Spleen (tissue), 11 donors: ENCODE data around the gene HADHA. TPM values are rescaled to one million over a fixed set of nuclear protein-coding genes. Genes with fewer than 3 reads are reported as not detected.

ENCODE experiments used
- DNase-seq: peaks from one replicate; pipeline ENCODE4 v3.0.0-alpha.2; 2020
- H3K27ac ChIP-seq, 8 donors: fragments of 200-600 bp; sonication (generic) in 7 of 8; 1 replicate in 4 of 8; 2 replicates in 4 of 8; pipeline versions ENCODE4 v1.5.0 to v1.8.0; 2016 to 2021; ENCODE audit warnings: inconsistent platforms in 4 of 8, mild to moderate bottlenecking in 4 of 8, moderate library complexity in 1 of 8
- H3K27me3 ChIP-seq, 7 donors: fragments of 200-600 bp; sonication (generic) in 6 of 7; replicated peaks in 1 of 7; 1 replicate in 4 of 7; 2 replicates in 3 of 7; pipeline versions ENCODE4 v1.5.0 to v1.8.0; 2016 to 2021; ENCODE audit warnings: inconsistent platforms in 3 of 7, mild to moderate bottlenecking in 1 of 7
- H3K36me3 ChIP-seq, 6 donors: fragments of 200-600 bp; sonication (generic) in 5 of 6; 1 replicate in 4 of 6; 2 replicates in 2 of 6; pipeline versions ENCODE4 v1.5.0 to v1.8.0; 2016 to 2021; ENCODE audit warnings: inconsistent platforms in 2 of 6
- H3K4me1 ChIP-seq, 6 donors: fragments of 200-600 bp; sonication (generic) in 5 of 6; 1 replicate in 3 of 6; 2 replicates in 3 of 6; pipeline versions ENCODE4 v1.5.0 to v1.8.0; 2016 to 2021; ENCODE audit warnings: inconsistent platforms in 3 of 6
- H3K4me3 ChIP-seq, 8 donors: fragments of 200-600 bp; sonication (generic) in 7 of 8; 1 replicate in 4 of 8; 2 replicates in 4 of 8; pipeline versions ENCODE4 v1.5.0 to v1.8.0; 2016 to 2021; ENCODE audit warnings: inconsistent platforms in 4 of 8, mild to moderate bottlenecking in 4 of 8, moderate library complexity in 2 of 8
- H3K9me3 ChIP-seq, 8 donors: fragments of 200-600 bp; sonication (generic) in 7 of 8; 1 replicate in 4 of 8; 2 replicates in 4 of 8; pipeline versions ENCODE4 v1.5.0 to v1.8.0; 2016 to 2021; ENCODE audit warnings: inconsistent platforms in 4 of 8
- POLR2A ChIP-seq, 3 donors: fragments of 450-650 bp; IDR thresholded peaks; one replicate each; pipeline ENCODE4 v1.5.1; 2017; ENCODE audit warnings: antibody characterized with exemption in 3 of 3, mild to moderate bottlenecking in 1 of 3
- POLR2AphosphoS5 ChIP-seq, 3 donors: sonication (generic); formaldehyde crosslinking; IDR thresholded peaks; one replicate each; pipeline ENCODE4 v1.5.1; 2017; ENCODE audit warnings: antibody characterized with exemption in 3 of 3
- WGBS, 5 donors: extraction: QIAGEN DNeasy Blood & Tissue Kit in 3 of 5; methylation state at CpG; one replicate each; pipeline versions ENCODE4 v1.1.5 to v1.1.7; 2013 to 2018; 5-methylcytosine and 5-hydroxymethylcytosine counted together
- intact Hi-C: fragments of 100-400 bp; cut with DNase I; formaldehyde crosslinking; loops from one replicate; pipeline ENCODE4 v1.15.0; 2023; ENCODE audit warnings: low total_unique reads
- polyA plus RNA-seq, 3 donors: library from polyadenylated mRNA; stranded (reverse); fragments of 200-250 nt; gene quantifications; one replicate each; pipeline ENCODE4 v1.2.1, GENCODE V29; 2013
- total RNA-seq, 7 donors: library from RNA; depleted of rRNA in 3 of 7; stranded (reverse); fragments of >200 nt in 3 of 7; fragmentation: NEBNext Ultra II Directional in 4 of 7; extraction: Animal tissue kit (Norgen Biotek cat#: 25700) in 4 of 7; gene quantifications; one replicate each; pipeline versions ENCODE4 v1.1.0 to v1.2.1, GENCODE V29; 2016 to 2021
- TF ChIP-seq, protein P1 (sequence below), 11 experiments: fragments of 200-600 bp in 7 of 11; fragments of 450-650 bp in 4 of 11; sonication (generic) in 4 of 11; IDR thresholded peaks in 8 of 11; conservative IDR thresholded peaks in 3 of 11; 1 replicate in 7 of 11; 2 replicates in 4 of 11; pipeline versions ENCODE4 v1.4.0 to v1.8.0; 2016 to 2021; ENCODE audit warnings: antibody characterized with exemption in 11 of 11, inconsistent platforms in 4 of 11, mild to moderate bottlenecking in 1 of 11
- donor health status: healthy with polysubstance abuse.
- donor health status: DM: no; HTN: no; CAD: no; lungs with moderate emphysema.
- donor health status: DM: no; HTN: no; CAD: no.
- donor health status: Bipolar disorder and iron deficiency.
- donor health status: healthy.
- donor health status: DM: no; HTN: no; CAD: no.
- donor health status: DM: yes; HTN: yes; CAD: no.

The HADHA gene
- total and polyA plus RNA-seq, 10 donors, result 49.6 to 134 (median 114) TPM

DNA sequence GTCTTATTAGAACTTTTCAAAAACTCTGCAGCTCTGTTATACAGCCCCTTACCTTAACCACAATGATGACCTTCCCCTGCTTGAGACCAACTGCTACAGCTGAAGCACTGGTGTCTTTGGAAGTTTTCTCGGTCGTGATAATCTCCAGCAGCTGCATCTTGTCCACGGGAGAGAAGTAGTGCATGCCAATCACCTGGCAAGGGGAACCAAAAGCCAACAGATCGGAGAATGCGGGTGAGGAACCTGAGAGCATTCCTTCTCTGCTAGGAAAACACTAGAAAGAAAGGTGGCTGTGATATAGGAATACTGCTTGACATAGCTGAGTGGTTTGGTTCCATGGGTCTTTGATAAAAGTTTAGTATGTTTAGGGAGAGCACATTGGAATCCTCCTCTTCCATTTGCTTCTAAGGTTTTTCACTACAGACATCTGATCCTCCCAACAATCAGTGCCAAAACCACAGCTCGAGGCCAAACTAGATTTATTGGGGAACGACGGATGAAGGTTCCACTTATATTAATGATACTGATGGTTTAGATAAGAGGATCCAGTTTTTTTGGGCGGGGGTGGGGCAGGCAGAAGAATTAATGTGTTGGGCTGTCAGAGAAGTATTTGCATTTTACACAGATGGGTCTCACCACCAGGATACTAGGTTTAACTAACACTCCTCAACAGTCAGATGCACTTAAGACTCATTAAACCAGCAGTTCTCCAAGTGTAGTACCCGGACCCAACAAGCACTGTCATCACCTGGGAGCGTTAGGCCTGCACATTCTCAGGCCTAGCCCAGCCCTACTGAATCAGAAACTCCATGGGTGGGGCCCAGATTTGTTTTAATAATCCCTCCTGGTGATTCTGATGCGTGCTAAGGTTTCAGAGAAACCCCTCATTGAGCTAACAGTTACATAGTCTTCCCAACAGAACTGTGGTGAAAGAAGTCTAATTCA is 49.1 kb downstream of the HADHA start:
- no peak for TF ChIP-seq POLR2AphosphoS5 (IDR thresholded peaks at IDR 0.05)
- TF ChIP-seq, protein P1, sequence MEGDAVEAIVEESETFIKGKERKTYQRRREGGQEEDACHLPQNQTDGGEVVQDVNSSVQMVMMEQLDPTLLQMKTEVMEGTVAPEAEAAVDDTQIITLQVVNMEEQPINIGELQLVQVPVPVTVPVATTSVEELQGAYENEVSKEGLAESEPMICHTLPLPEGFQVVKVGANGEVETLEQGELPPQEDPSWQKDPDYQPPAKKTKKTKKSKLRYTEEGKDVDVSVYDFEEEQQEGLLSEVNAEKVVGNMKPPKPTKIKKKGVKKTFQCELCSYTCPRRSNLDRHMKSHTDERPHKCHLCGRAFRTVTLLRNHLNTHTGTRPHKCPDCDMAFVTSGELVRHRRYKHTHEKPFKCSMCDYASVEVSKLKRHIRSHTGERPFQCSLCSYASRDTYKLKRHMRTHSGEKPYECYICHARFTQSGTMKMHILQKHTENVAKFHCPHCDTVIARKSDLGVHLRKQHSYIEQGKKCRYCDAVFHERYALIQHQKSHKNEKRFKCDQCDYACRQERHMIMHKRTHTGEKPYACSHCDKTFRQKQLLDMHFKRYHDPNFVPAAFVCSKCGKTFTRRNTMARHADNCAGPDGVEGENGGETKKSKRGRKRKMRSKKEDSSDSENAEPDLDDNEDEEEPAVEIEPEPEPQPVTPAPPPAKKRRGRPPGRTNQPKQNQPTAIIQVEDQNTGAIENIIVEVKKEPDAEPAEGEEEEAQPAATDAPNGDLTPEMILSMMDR (IDR thresholded peaks at IDR 0.05 in 8 of 11, conservative IDR thresholded peaks at IDR 0.05 in 3 of 11), result no peak
- TF ChIP-seq POLR2A (IDR thresholded peaks at IDR 0.05), result no peak
- H3K4me1 ChIP-seq, result peaks cover 0 to 11% (median 5%) of the 10 kb centered on the region in 6 donors
- H3K9me3 ChIP-seq, result peaks cover 0 to 17% (median 7%) of the 10 kb centered on the region in 8 donors
- DNase-seq, result no peak
- no peak overlapping the region for H3K27ac ChIP-seq
- no peaks in the 10 kb centered on the region for H3K27me3 ChIP-seq
- H3K36me3 ChIP-seq, result peaks cover 11 to 100% (median 96%) of the 10 kb centered on the region in 6 donors
- no peak overlapping the region for H3K4me3 ChIP-seq
- 85 to 90% (median 88%) methylated on average over 12 of the region's 12 CpGs for WGBS, 5 donors
- intact Hi-C loops, result no loop called here

DNA sequence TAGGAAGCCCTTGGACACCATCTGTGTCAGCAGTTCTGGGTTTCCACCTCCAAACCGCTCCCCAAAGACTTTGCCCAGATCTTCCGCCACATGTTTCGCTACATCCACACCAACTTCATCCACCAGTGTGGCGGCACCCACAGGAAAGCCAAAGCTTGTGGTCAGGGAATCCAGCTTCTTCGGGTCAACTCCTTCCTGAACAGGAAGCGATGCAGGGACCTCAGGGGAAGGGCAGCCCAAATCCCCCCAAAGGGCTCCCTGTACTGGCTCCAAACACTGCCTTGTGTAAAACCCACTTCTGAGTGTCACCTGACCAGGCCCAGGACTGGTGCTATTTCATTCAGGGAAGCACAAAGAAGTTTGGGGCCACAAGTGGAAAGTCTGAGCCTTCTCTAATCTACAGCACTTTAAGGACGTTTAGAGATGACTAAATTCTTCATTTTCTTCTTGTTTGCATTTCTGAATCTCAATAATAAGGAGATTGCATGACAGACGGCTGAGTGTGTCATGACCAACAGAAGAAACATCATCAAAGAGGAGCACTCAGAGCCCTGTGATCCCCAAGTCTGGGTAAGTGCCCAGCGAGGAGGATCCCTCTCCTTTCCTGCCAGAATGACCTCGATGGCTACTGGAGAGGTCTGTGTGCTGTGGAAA is 50.7 kb downstream of the HADHA start:
- WGBS, 5 donors, result 79 to 89% (median 84%) methylated on average over 10 of the region's 10 CpGs
- H3K4me3 ChIP-seq, result no peak overlapping the region
- H3K27ac ChIP-seq, result no peak overlapping the region
- TF ChIP-seq, protein P1 (IDR thresholded peaks at IDR 0.05 in 8 of 11, conservative IDR thresholded peaks at IDR 0.05 in 3 of 11), result no peak
- no peak for TF ChIP-seq POLR2AphosphoS5 (IDR thresholded peaks at IDR 0.05)
- no peak for TF ChIP-seq POLR2A (IDR thresholded peaks at IDR 0.05)
- H3K9me3 ChIP-seq, result peaks cover 0 to 16% (median 7%) of the 10 kb centered on the region in 8 donors
- peaks cover 5 to 96% (median 83%) of the 10 kb centered on the region in 6 donors for H3K36me3 ChIP-seq
- intact Hi-C loops, result no loop called here
- H3K27me3 ChIP-seq, result no peaks in the 10 kb centered on the region
- peaks cover 0 to 11% (median 5%) of the 10 kb centered on the region in 6 donors for H3K4me1 ChIP-seq
- DNase-seq, result no peak

DNA sequence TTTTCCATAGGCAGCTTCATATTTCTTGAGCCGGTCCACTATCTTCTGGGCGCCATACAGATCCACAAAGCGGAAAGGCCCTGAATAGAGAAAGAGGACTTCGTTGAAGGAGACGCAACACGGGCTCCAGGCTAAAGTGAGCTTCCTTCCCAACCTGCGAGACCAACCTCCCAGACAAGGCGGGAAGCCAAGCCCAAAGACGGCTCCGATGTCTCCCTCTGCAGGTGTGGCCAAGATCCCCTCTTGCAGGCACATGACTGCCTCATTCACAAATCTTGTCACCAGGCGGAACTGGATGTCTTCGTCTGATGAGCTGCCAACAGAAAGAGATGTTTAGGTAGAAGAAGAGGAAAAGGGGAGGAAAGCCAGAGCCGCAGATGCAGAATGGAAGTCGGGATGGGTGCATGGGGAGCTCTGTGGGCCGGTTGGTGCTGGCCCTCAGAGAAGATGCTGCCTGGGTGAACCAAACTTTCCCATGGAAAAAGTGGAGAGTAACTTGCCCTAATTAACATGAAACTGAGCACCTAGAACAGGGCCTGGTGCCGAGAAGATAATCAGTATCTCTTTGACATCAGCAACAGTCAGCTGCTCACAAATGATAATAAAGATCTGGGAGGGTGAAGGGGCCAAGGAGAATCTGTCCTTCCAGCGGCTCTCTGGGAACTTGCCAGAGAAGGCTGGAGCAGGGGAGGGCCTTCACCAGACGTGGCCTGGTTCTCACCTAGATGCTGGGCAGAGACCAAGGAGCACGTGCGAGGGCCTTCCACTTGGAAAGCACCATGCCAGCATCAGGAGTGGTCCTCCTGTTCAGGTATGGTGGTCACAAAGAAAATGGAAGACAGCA is 52.9 kb downstream of the HADHA start:
- peaks cover 0 to 74% (median 63%) of the 10 kb centered on the region in 6 donors for H3K36me3 ChIP-seq

More for the DNA sequence above, 52.9 kb downstream of the HADHA start:
- TF ChIP-seq POLR2A (IDR thresholded peaks at IDR 0.05) (no peak), POLR2AphosphoS5 (IDR thresholded peaks at IDR 0.05) (no peak)
- TF ChIP-seq, protein P1 (IDR thresholded peaks at IDR 0.05 in 8 of 11, conservative IDR thresholded peaks at IDR 0.05 in 3 of 11), result no peak
- WGBS, 5 donors, result 86 to 93% (median 90%) methylated on average over 20 of the region's 20 CpGs
- H3K27ac ChIP-seq, result no peak overlapping the region
- no peaks in the 10 kb centered on the region for H3K27me3 ChIP-seq
- peaks cover 0 to 6% (median under 1%) of the 10 kb centered on the region in 6 donors for H3K4me1 ChIP-seq
- H3K4me3 ChIP-seq, result no peak overlapping the region
- no peaks in the 10 kb centered on the region for H3K9me3 ChIP-seq
- intact Hi-C loops, result no loop called here
- no peak for DNase-seq
